ENCODE data around the gene PDE10A.

GRCh38 chr6:165668951-165669350, 5.9 kb upstream of the PDE10A start:
- TF ChIP-seq CTCF (IDR thresholded peaks at IDR 0.05; ENCODE audit: insufficient read depth, low read depth, low read length), result no peak
- TF ChIP-seq EZH2 (IDR thresholded peaks at IDR 0.05; ENCODE audit: insufficient read depth, low read length), result no peak
